HEK293 (cell line): ENCODE results near the gene DGCR2.

Source experiments
- CTCF ChIA-PET: fragments of 350-600 bp; formaldehyde crosslinking; extraction: SDS; loops from one replicate; lab custom pipeline; 2021; ENCODE audit warnings: antibody characterized with exemption; lab: Yijun Ruan, JAX
- POLR2A ChIA-PET: fragments of 300-600 bp; formaldehyde crosslinking; extraction: SDS; loops from one replicate; lab custom pipeline; 2020; ENCODE audit warnings: antibody characterized with exemption, inconsistent platforms; lab: Yijun Ruan, JAX
- H3K27ac ChIP-seq: fragments of 200-500 bp; sonication (Bioruptor generic); 2 replicates; pipeline ENCODE4 v1.5.1; 2014; ENCODE audit warnings: low read depth, low read length, control low read depth, inconsistent platforms; ENCODE audit errors: extremely low read depth
- H3K36me3 ChIP-seq, 2 experiments: fragments of 200-500 bp in 1 of 2; sonication (Bioruptor generic) in 1 of 2; 1 replicate in 1 of 2; 2 replicates in 1 of 2; pipeline ENCODE4 v1.5.1; 2014 to 2017; ENCODE audit warnings: inconsistent platforms in 2 of 2, low read length in 2 of 2; ENCODE audit not compliant: control insufficient read depth in 2 of 2, insufficient read depth in 1 of 2
- H3K4me1 ChIP-seq: fragments of 200-500 bp; sonication (Bioruptor generic); 2 replicates; pipeline ENCODE4 v1.5.1; 2014; ENCODE audit warnings: mild to moderate bottlenecking, low read length, inconsistent platforms; ENCODE audit not compliant: control insufficient read depth, insufficient read depth
- H3K4me3 ChIP-seq: 2 replicates; pipeline ENCODE4 v1.5.1; 2011; ENCODE audit warnings: low read depth, mild to moderate bottlenecking, control low read depth, low read length, moderate library complexity
- H3K9me3 ChIP-seq: fragments of 200-500 bp; sonication (Bioruptor generic); 2 replicates; pipeline ENCODE4 v1.5.1; 2014; ENCODE audit warnings: low read depth, low read length, inconsistent platforms; ENCODE audit not compliant: control insufficient read depth, insufficient read depth
- EGR2 ChIP-seq: fragments of 450-650 bp; formaldehyde crosslinking; IDR thresholded peaks from 2 replicates; pipeline ENCODE4 v1.5.1; 2016; ENCODE audit warnings: low read depth, missing biosample characterization, missing genetic modification characterization
- GFI1B ChIP-seq: fragments of 450-650 bp; formaldehyde crosslinking; IDR thresholded peaks from 2 replicates; pipeline ENCODE4 v1.5.1; 2016; ENCODE audit warnings: missing biosample characterization, missing genetic modification characterization
- IKZF3 ChIP-seq: fragments of 450-650 bp; IDR thresholded peaks from 2 replicates; pipeline ENCODE4 v1.5.0; 2018; ENCODE audit warnings: missing biosample characterization, mild to moderate bottlenecking, missing genetic modification characterization, moderate library complexity
- PRDM1 ChIP-seq: fragments of 450-650 bp; formaldehyde crosslinking; IDR thresholded peaks from 2 replicates; pipeline ENCODE4; 2016; ENCODE audit warnings: missing biosample characterization, missing genetic modification characterization
- ZFP3 ChIP-seq: fragments of 450-650 bp; formaldehyde crosslinking; IDR thresholded peaks from 2 replicates; pipeline ENCODE4 v1.5.1; 2016; ENCODE audit warnings: low read depth, missing biosample characterization, missing genetic modification characterization
- ZNF121 ChIP-seq: fragments of 450-650 bp; formaldehyde crosslinking; IDR thresholded peaks from 2 replicates; pipeline ENCODE4 v1.5.1; 2016; ENCODE audit warnings: missing biosample characterization, missing genetic modification characterization
- ZNF133 ChIP-seq: fragments of 450-650 bp; formaldehyde crosslinking; IDR thresholded peaks from 2 replicates; pipeline ENCODE4 v1.5.1; 2016; ENCODE audit warnings: missing biosample characterization, missing genetic modification characterization
- ZNF140 ChIP-seq: fragments of 450-650 bp; formaldehyde crosslinking; IDR thresholded peaks from 2 replicates; pipeline ENCODE4 v1.5.1; 2016; ENCODE audit warnings: missing biosample characterization, missing genetic modification characterization
- ZNF157 ChIP-seq: fragments of 450-650 bp; formaldehyde crosslinking; IDR thresholded peaks from 2 replicates; pipeline ENCODE4 v1.5.1; 2016; ENCODE audit warnings: missing biosample characterization, missing genetic modification characterization
- ZNF175 ChIP-seq: fragments of 450-650 bp; formaldehyde crosslinking; IDR thresholded peaks from 2 replicates; pipeline ENCODE4 v1.5.1; 2016; ENCODE audit warnings: missing biosample characterization, missing genetic modification characterization
- ZNF280D ChIP-seq: fragments of 450-650 bp; formaldehyde crosslinking; IDR thresholded peaks from 2 replicates; pipeline ENCODE4 v1.5.1; 2016; ENCODE audit warnings: missing biosample characterization, missing genetic modification characterization
- ZNF292 ChIP-seq: fragments of 450-650 bp; formaldehyde crosslinking; IDR thresholded peaks from 2 replicates; pipeline ENCODE4 v1.5.1; 2016; ENCODE audit warnings: low read depth, missing biosample characterization, missing genetic modification characterization, borderline replicate concordance
- ZNF366 ChIP-seq: fragments of 450-650 bp; formaldehyde crosslinking; conservative IDR thresholded peaks from 2 replicates; pipeline ENCODE4 v1.5.1; 2016; ENCODE audit warnings: missing biosample characterization, missing genetic modification characterization
- ZNF37A ChIP-seq: fragments of 450-650 bp; IDR thresholded peaks from 2 replicates; pipeline ENCODE4 v1.5.1; 2018; ENCODE audit warnings: missing biosample characterization, missing genetic modification characterization
- ZNF423 ChIP-seq: fragments of 450-650 bp; formaldehyde crosslinking; IDR thresholded peaks from 2 replicates; pipeline ENCODE4 v1.5.1; 2016; ENCODE audit warnings: missing biosample characterization, missing genetic modification characterization
- ZNF621 ChIP-seq: fragments of 450-650 bp; formaldehyde crosslinking; IDR thresholded peaks from 2 replicates; pipeline ENCODE4 v1.5.1; 2017; ENCODE audit warnings: missing biosample characterization, missing genetic modification characterization
- ZNF670 ChIP-seq: fragments of 450-650 bp; formaldehyde crosslinking; IDR thresholded peaks from 2 replicates; pipeline ENCODE4 v1.5.1; 2016; ENCODE audit warnings: missing biosample characterization, missing genetic modification characterization, low read depth
- ZNF791 ChIP-seq: fragments of 450-650 bp; formaldehyde crosslinking; IDR thresholded peaks from 2 replicates; pipeline ENCODE4 v1.5.1; 2016; ENCODE audit warnings: missing biosample characterization, missing genetic modification characterization
- ZNF792 ChIP-seq: fragments of 450-650 bp; formaldehyde crosslinking; IDR thresholded peaks from 2 replicates; pipeline ENCODE4 v1.5.1; 2016; ENCODE audit warnings: missing biosample characterization, missing genetic modification characterization
- ZNF843 ChIP-seq: fragments of 450-650 bp; formaldehyde crosslinking; IDR thresholded peaks from 2 replicates; pipeline ENCODE4 v1.5.1; 2016; ENCODE audit warnings: missing biosample characterization, missing genetic modification characterization
- TF ChIP-seq, protein P1 (sequence below): IDR thresholded peaks from 2 replicates; pipeline ENCODE4 v1.6.1; 2011; ENCODE audit warnings: mild to moderate bottlenecking, low read depth, low read length, borderline replicate concordance
- TF ChIP-seq, protein P2 (sequence below): fragments of 450-650 bp; formaldehyde crosslinking; IDR thresholded peaks from 2 replicates; pipeline ENCODE4 v1.5.1; 2016; ENCODE audit warnings: missing biosample characterization, missing genetic modification characterization
- TF ChIP-seq, protein P3 (sequence below): fragments of 450-650 bp; formaldehyde crosslinking; conservative IDR thresholded peaks from 2 replicates; pipeline ENCODE4 v1.5.1; 2016; ENCODE audit warnings: low read depth, missing biosample characterization, missing genetic modification characterization

Gene DGCR2

GRCh38 chr22:19125474-19126308, 3.5 kb upstream of the DGCR2 start:
- Histone ChIP-seq H3K36me3 (peaks cover 0 to 1% of the 10 kb centered on the region in 2 experiments; a peak in 1 of 3 replicates), H3K4me1 (no peaks in the 10 kb centered on the region), H3K4me3 (no peak overlapping the region), H3K9me3 (no peaks in the 10 kb centered on the region), H3K27ac (no peak overlapping the region)
- CTCF ChIA-PET: interaction anchor here (0.6 kb wide), 1 partner anchor 69 kb away, joined by 3 read pairs; no protein-coding TSS in a partner anchor
- no peak for TF ChIP-seq ZNF670 (tag by site-specific recombination)
- TF ChIP-seq ZNF121 (tag by site-specific recombination): no peak
- no peak for TF ChIP-seq GFI1B (tag by site-specific recombination)
- POLR2A ChIA-PET: interaction anchor here (1.8 kb wide), 1 partner anchor 19 kb away, joined by 6 read pairs; the partner anchor contains the start of gene ESS2

DNA sequence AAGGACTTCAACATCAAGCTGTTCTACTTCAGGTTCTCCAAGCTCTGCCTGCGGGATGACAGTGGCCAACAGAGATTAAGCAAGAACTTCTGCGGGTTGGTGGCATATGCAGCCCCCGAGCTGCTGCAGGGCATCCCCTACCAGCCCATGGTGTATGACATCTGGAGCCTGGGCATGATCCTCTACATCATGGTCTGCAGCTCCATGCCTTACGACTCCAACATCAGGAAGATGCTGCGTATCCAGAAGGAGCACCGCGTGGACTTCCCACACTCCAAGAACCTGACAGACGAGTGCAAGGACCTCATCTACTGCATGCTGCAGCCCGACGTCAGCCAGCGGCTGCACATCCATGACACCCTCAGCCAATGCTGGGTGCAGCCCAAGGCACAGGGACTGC, 2.8 kb upstream of the DGCR2 start:
- Histone ChIP-seq H3K9me3 (no peaks in the 10 kb centered on the region), H3K27ac (no peak overlapping the region), H3K4me3 (no peak overlapping the region), H3K4me1 (no peaks in the 10 kb centered on the region), H3K36me3 (peaks cover 0 to 5% of the 10 kb centered on the region in 2 experiments; a peak in 1 of 3 replicates)
- TF ChIP-seq ZNF292 (tag by site-specific recombination) (no peak), ZNF366 (tag by site-specific recombination) (no peak), EGR2 (tag by site-specific recombination) (no peak), ZNF280D (no peak), ZNF140 (tag by site-specific recombination) (no peak), ZNF791 (tag by site-specific recombination) (no peak), ZNF621 (tag by site-specific recombination) (no peak), IKZF3 (tag by site-specific recombination) (no peak), ZNF843 (tag by site-specific recombination) (no peak), ZNF175 (tag by site-specific recombination) (no peak), ZFP3 (tag by site-specific recombination) (no peak), PRDM1 (tag by site-specific recombination) (no peak), ZNF792 (tag by site-specific recombination) (no peak), ZNF133 (no peak), ZNF157 (tag by site-specific recombination) (no peak), ZNF37A (tag by site-specific recombination) (no peak), ZNF423 (tag by site-specific recombination) (no peak)
- TF ChIP-seq, protein P1, sequence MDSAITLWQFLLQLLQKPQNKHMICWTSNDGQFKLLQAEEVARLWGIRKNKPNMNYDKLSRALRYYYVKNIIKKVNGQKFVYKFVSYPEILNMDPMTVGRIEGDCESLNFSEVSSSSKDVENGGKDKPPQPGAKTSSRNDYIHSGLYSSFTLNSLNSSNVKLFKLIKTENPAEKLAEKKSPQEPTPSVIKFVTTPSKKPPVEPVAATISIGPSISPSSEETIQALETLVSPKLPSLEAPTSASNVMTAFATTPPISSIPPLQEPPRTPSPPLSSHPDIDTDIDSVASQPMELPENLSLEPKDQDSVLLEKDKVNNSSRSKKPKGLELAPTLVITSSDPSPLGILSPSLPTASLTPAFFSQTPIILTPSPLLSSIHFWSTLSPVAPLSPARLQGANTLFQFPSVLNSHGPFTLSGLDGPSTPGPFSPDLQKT: no peak
- TF ChIP-seq, protein P2, sequence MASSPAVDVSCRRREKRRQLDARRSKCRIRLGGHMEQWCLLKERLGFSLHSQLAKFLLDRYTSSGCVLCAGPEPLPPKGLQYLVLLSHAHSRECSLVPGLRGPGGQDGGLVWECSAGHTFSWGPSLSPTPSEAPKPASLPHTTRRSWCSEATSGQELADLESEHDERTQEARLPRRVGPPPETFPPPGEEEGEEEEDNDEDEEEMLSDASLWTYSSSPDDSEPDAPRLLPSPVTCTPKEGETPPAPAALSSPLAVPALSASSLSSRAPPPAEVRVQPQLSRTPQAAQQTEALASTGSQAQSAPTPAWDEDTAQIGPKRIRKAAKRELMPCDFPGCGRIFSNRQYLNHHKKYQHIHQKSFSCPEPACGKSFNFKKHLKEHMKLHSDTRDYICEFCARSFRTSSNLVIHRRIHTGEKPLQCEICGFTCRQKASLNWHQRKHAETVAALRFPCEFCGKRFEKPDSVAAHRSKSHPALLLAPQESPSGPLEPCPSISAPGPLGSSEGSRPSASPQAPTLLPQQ (tag by site-specific recombination): no peak
- TF ChIP-seq, protein P3, sequence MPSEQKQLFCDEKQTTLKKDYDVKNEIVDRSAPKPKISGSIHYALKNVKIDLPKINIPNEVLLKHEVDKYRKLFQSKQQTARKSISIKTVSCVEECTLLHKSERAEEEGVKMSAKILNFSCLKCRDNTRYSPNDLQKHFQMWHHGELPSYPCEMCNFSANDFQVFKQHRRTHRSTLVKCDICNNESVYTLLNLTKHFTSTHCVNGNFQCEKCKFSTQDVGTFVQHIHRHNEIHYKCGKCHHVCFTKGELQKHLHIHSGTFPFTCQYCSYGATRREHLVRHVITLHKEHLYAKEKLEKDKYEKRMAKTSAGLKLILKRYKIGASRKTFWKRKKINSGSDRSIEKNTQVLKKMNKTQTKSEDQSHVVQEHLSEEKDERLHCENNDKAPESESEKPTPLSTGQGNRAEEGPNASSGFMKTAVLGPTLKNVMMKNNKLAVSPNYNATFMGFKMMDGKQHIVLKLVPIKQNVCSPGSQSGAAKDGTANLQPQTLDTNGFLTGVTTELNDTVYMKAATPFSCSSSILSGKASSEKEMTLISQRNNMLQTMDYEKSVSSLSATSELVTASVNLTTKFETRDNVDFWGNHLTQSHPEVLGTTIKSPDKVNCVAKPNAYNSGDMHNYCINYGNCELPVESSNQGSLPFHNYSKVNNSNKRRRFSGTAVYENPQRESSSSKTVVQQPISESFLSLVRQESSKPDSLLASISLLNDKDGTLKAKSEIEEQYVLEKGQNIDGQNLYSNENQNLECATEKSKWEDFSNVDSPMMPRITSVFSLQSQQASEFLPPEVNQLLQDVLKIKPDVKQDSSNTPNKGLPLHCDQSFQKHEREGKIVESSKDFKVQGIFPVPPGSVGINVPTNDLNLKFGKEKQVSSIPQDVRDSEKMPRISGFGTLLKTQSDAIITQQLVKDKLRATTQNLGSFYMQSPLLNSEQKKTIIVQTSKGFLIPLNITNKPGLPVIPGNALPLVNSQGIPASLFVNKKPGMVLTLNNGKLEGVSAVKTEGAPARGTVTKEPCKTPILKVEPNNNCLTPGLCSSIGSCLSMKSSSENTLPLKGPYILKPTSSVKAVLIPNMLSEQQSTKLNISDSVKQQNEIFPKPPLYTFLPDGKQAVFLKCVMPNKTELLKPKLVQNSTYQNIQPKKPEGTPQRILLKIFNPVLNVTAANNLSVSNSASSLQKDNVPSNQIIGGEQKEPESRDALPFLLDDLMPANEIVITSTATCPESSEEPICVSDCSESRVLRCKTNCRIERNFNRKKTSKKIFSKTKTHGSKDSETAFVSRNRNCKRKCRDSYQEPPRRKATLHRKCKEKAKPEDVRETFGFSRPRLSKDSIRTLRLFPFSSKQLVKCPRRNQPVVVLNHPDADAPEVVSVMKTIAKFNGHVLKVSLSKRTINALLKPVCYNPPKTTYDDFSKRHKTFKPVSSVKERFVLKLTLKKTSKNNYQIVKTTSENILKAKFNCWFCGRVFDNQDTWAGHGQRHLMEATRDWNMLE (tag by site-specific recombination): no peak
- CTCF ChIA-PET: interaction anchor here (0.6 to 0.7 kb wide), 2 partner anchors 70 to 128 kb away, joined by 3 to 4 read pairs; no protein-coding TSS in a partner anchor
- POLR2A ChIA-PET: interaction anchor here (1.8 kb wide), 1 partner anchor 19 kb away, joined by 6 read pairs; the partner anchor contains the start of gene ESS2
